HEK293 (cell line): ENCODE measurements around the gene PRDM9.
"Not testable (repeated sequence)": the region's sequence is repeated elsewhere in the genome, so short reads cannot be mapped to it uniquely, and the experiment has no call there.

Experiments used
- CTCF ChIA-PET: fragments of 350-600 bp; formaldehyde crosslinking; extraction: SDS; loops from one replicate; lab custom pipeline; 2021; ENCODE audit warnings: antibody characterized with exemption; lab: Yijun Ruan, JAX
- POLR2A ChIA-PET: fragments of 300-600 bp; formaldehyde crosslinking; extraction: SDS; loops from one replicate; lab custom pipeline; 2020; ENCODE audit warnings: antibody characterized with exemption, inconsistent platforms; lab: Yijun Ruan, JAX
- H3K27ac ChIP-seq: fragments of 200-500 bp; sonication (Bioruptor generic); 2 replicates; pipeline ENCODE4 v1.5.1; 2014; ENCODE audit warnings: low read depth, low read length, control low read depth, inconsistent platforms; ENCODE audit errors: extremely low read depth
- H3K36me3 ChIP-seq, 2 experiments: fragments of 200-500 bp in 1 of 2; sonication (Bioruptor generic) in 1 of 2; 1 replicate in 1 of 2; 2 replicates in 1 of 2; pipeline ENCODE4 v1.5.1; 2014 to 2017; ENCODE audit warnings: inconsistent platforms in 2 of 2, low read length in 2 of 2; ENCODE audit not compliant: control insufficient read depth in 2 of 2, insufficient read depth in 1 of 2
- H3K4me1 ChIP-seq: fragments of 200-500 bp; sonication (Bioruptor generic); 2 replicates; pipeline ENCODE4 v1.5.1; 2014; ENCODE audit warnings: mild to moderate bottlenecking, low read length, inconsistent platforms; ENCODE audit not compliant: control insufficient read depth, insufficient read depth
- H3K4me3 ChIP-seq: 2 replicates; pipeline ENCODE4 v1.5.1; 2011; ENCODE audit warnings: low read depth, mild to moderate bottlenecking, control low read depth, low read length, moderate library complexity
- H3K9me3 ChIP-seq: fragments of 200-500 bp; sonication (Bioruptor generic); 2 replicates; pipeline ENCODE4 v1.5.1; 2014; ENCODE audit warnings: low read depth, low read length, inconsistent platforms; ENCODE audit not compliant: control insufficient read depth, insufficient read depth
- BCL11B ChIP-seq: fragments of 450-650 bp; formaldehyde crosslinking; IDR thresholded peaks from 2 replicates; pipeline ENCODE4 v1.5.1; 2016; ENCODE audit warnings: low read depth, missing biosample characterization, missing genetic modification characterization
- ELK4 ChIP-seq: IDR thresholded peaks from 2 replicates; pipeline ENCODE4 v1.6.1; 2011; ENCODE audit warnings: mild to moderate bottlenecking, low read depth, low read length, borderline replicate concordance
- GLI2 ChIP-seq: fragments of 450-650 bp; formaldehyde crosslinking; IDR thresholded peaks from 2 replicates; pipeline ENCODE4; 2017; ENCODE audit warnings: missing biosample characterization, missing genetic modification characterization, low read depth, borderline replicate concordance
- KLF9 ChIP-seq: fragments of 450-650 bp; formaldehyde crosslinking; IDR thresholded peaks from 2 replicates; pipeline ENCODE4 v1.5.1; 2016; ENCODE audit warnings: missing biosample characterization, missing genetic modification characterization, low read depth
- MYNN ChIP-seq: fragments of 450-650 bp; formaldehyde crosslinking; IDR thresholded peaks from 2 replicates; pipeline ENCODE4 v1.5.1; 2016; ENCODE audit warnings: missing biosample characterization, missing genetic modification characterization, borderline replicate concordance
- OSR2 ChIP-seq: fragments of 450-650 bp; formaldehyde crosslinking; IDR thresholded peaks from 2 replicates; pipeline ENCODE4 v1.5.1; 2016; ENCODE audit warnings: missing biosample characterization, missing genetic modification characterization
- SCRT1 ChIP-seq: fragments of 450-650 bp; formaldehyde crosslinking; IDR thresholded peaks from 2 replicates; pipeline ENCODE4 v1.5.1; 2016; ENCODE audit warnings: missing biosample characterization, missing genetic modification characterization, borderline replicate concordance
- SP3 ChIP-seq: fragments of 450-650 bp; formaldehyde crosslinking; IDR thresholded peaks from 2 replicates; pipeline ENCODE4 v1.5.1; 2016; ENCODE audit warnings: missing biosample characterization, missing genetic modification characterization
- YY2 ChIP-seq: fragments of 450-650 bp; formaldehyde crosslinking; IDR thresholded peaks from 2 replicates; pipeline ENCODE4 v1.5.1; 2016; ENCODE audit warnings: missing biosample characterization, missing genetic modification characterization
- ZBTB17 ChIP-seq: fragments of 450-650 bp; formaldehyde crosslinking; IDR thresholded peaks from 2 replicates; pipeline ENCODE4 v1.5.1; 2016; ENCODE audit warnings: missing biosample characterization, missing genetic modification characterization
- ZBTB44 ChIP-seq: fragments of 450-650 bp; IDR thresholded peaks from 2 replicates; pipeline ENCODE4 v1.5.1; 2018; ENCODE audit warnings: missing biosample characterization, mild to moderate bottlenecking, missing genetic modification characterization
- ZBTB49 ChIP-seq: fragments of 450-650 bp; formaldehyde crosslinking; IDR thresholded peaks from 2 replicates; pipeline ENCODE4 v1.5.1; 2016; ENCODE audit warnings: missing biosample characterization, missing genetic modification characterization, low read depth
- ZBTB7A ChIP-seq: fragments of 450-650 bp; formaldehyde crosslinking; IDR thresholded peaks from 2 replicates; pipeline ENCODE4 v1.5.1; 2016; ENCODE audit warnings: low read depth, missing biosample characterization, missing genetic modification characterization
- ZBTB8A ChIP-seq: fragments of 450-650 bp; formaldehyde crosslinking; IDR thresholded peaks from 2 replicates; pipeline ENCODE4 v1.5.1; 2016; ENCODE audit warnings: missing biosample characterization, missing genetic modification characterization
- ZFP3 ChIP-seq: fragments of 450-650 bp; formaldehyde crosslinking; IDR thresholded peaks from 2 replicates; pipeline ENCODE4 v1.5.1; 2016; ENCODE audit warnings: low read depth, missing biosample characterization, missing genetic modification characterization
- ZFP69B ChIP-seq: fragments of 450-650 bp; formaldehyde crosslinking; IDR thresholded peaks from 2 replicates; pipeline ENCODE4 v1.5.1; 2016; ENCODE audit warnings: missing biosample characterization, missing genetic modification characterization
- ZNF146 ChIP-seq: fragments of 450-650 bp; formaldehyde crosslinking; IDR thresholded peaks from 2 replicates; pipeline ENCODE4 v1.5.1; 2016; ENCODE audit warnings: missing biosample characterization, missing genetic modification characterization
- ZNF148 ChIP-seq: fragments of 450-650 bp; formaldehyde crosslinking; IDR thresholded peaks from 2 replicates; pipeline ENCODE4 v1.5.0; 2017; ENCODE audit warnings: missing biosample characterization, missing genetic modification characterization, borderline replicate concordance
- ZNF221 ChIP-seq: fragments of 450-650 bp; formaldehyde crosslinking; IDR thresholded peaks from 2 replicates; pipeline ENCODE4 v1.5.1; 2017; ENCODE audit warnings: missing biosample characterization, missing genetic modification characterization, borderline replicate concordance
- ZNF223 ChIP-seq: fragments of 450-650 bp; formaldehyde crosslinking; IDR thresholded peaks from 2 replicates; pipeline ENCODE4 v1.5.1; 2016; ENCODE audit warnings: missing biosample characterization, missing genetic modification characterization
- ZNF292 ChIP-seq: fragments of 450-650 bp; formaldehyde crosslinking; IDR thresholded peaks from 2 replicates; pipeline ENCODE4 v1.5.1; 2016; ENCODE audit warnings: low read depth, missing biosample characterization, missing genetic modification characterization, borderline replicate concordance
- ZNF521 ChIP-seq: fragments of 450-650 bp; formaldehyde crosslinking; IDR thresholded peaks from 2 replicates; pipeline ENCODE4 v1.5.1; 2017; ENCODE audit warnings: missing biosample characterization, mild to moderate bottlenecking, missing genetic modification characterization
- ZNF785 ChIP-seq: fragments of 450-650 bp; formaldehyde crosslinking; IDR thresholded peaks from 2 replicates; pipeline ENCODE4 v1.5.1; 2016; ENCODE audit warnings: missing biosample characterization, missing genetic modification characterization
- ZNF843 ChIP-seq: fragments of 450-650 bp; formaldehyde crosslinking; IDR thresholded peaks from 2 replicates; pipeline ENCODE4 v1.5.1; 2016; ENCODE audit warnings: missing biosample characterization, missing genetic modification characterization
- TF ChIP-seq, protein P1 (sequence below): fragments of 450-650 bp; formaldehyde crosslinking; IDR thresholded peaks from 2 replicates; pipeline ENCODE4 v1.5.1; 2016; ENCODE audit warnings: missing biosample characterization, missing genetic modification characterization

Gene PRDM9

DNA sequence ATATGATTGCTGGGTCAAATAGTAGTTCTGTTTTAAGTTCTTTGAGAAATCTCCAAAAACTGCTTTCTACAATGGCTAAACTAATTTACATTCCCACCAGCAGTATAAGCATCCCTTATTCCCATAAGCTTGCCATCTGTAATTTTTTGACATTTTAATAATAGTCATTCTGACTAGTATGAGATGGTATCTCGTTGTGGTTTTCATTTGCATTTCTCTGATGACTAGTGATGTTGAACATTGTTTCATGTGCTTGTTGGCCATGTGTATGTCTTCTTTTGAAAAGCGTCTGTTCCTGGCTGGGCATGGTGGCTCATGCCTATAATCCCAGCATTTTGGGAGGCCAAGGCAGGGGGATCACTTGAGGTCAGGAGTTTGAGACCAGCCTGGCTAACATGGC, 21.2 kb upstream of the PRDM9 start:
- CTCF ChIA-PET, H3K36me3 ChIP-seq, H3K27ac ChIP-seq, POLR2A ChIA-PET, H3K4me3 ChIP-seq, H3K4me1 ChIP-seq, H3K9me3 ChIP-seq: not testable (repeated sequence)

DNA sequence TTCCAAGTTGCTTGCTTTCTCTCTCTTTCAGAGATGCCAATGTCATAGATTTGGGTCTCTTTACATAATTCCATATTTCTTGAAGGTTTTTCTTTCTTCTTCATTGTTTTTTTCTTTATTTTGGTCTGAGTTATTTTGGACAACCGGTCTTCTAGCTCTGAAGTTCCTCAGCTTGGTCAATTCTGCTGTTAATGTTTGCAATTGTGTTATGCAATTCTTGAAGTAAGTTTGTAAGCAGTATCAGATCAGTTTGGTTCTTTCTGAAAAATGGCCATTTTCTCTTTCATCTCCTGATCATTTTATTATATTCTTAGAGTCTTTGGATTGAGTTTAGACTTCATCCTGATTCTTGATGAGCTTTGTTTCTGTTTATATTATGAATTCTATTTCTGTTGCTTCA, 16.4 kb upstream of the PRDM9 start:
- TF ChIP-seq ZBTB17 (tag by site-specific recombination) (no peak), YY2 (tag by site-specific recombination) (no peak), ZNF292 (no peak), ZNF146 (tag by site-specific recombination) (no peak), BCL11B (no peak), MYNN (tag by site-specific recombination) (no peak), ZNF843 (no peak), ZBTB44 (tag by site-specific recombination) (no peak), SCRT1 (no peak), ZNF785 (tag by site-specific recombination) (no peak), ZNF221 (tag by site-specific recombination) (no peak), SP3 (no peak), GLI2 (no peak), ZNF223 (tag by site-specific recombination) (no peak)
- TF ChIP-seq, protein P1, sequence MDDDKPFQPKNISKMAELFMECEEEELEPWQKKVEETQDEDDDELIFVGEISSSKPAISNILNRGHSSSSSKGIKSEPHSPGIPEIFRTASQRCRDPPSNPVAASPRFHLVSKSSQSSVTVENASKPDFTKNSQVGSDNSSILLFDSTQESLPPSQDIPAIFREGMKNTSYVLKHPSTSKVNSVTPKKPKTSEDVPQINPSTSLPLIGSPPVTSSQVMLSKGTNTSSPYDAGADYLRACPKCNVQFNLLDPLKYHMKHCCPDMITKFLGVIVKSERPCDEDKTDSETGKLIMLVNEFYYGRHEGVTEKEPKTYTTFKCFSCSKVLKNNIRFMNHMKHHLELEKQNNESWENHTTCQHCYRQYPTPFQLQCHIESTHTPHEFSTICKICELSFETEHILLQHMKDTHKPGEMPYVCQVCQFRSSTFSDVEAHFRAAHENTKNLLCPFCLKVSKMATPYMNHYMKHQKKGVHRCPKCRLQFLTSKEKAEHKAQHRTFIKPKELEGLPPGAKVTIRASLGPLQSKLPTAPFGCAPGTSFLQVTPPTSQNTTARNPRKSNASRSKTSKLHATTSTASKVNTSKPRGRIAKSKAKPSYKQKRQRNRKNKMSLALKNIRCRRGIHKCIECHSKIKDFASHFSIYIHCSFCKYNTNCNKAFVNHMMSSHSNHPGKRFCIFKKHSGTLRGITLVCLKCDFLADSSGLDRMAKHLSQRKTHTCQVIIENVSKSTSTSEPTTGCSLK: no peak
- no peaks in the 10 kb centered on the region for H3K4me1 ChIP-seq
- no peak overlapping the region for H3K27ac ChIP-seq
- H3K4me3 ChIP-seq: no peak overlapping the region
- no peaks in the 10 kb centered on the region for H3K36me3 ChIP-seq
- H3K9me3 ChIP-seq: no peaks in the 10 kb centered on the region
- ChIA-PET POLR2A (no interaction called here), CTCF (interaction anchor here (0.6 kb wide), 1 partner anchor 282 kb away, joined by 3 read pairs; no protein-coding TSS in a partner anchor)

DNA sequence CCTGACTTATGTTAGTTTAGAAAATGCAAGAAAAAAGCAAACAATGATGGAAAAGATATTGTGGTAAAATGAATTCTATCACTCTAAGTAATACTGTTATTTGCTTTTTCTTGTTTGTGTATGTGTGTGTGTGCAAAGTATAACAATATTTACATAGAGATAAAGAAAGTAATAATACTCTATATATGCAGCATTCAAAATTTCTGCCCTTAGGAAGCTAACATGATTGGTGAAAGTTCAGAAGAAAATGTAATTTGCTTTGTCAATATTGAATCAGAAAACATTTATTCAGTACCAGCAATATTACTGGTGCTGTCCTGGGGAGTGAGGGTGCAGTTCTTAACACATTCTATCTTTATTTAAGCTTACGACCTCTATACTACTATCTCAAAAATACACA, 12.9 kb upstream of the PRDM9 start:
- POLR2A ChIA-PET: no interaction called here
- H3K9me3 ChIP-seq: no peaks in the 10 kb centered on the region
- CTCF ChIA-PET: interaction anchor here (0.7 kb wide), 1 partner anchor 285 kb away, joined by 3 read pairs; no protein-coding TSS in a partner anchor
- no peak overlapping the region for H3K4me3 ChIP-seq
- no peaks in the 10 kb centered on the region for H3K4me1 ChIP-seq
- no peaks in the 10 kb centered on the region for H3K36me3 ChIP-seq
- TF ChIP-seq ELK4 (no peak), ZBTB7A (tag by site-specific recombination) (no peak), ZFP69B (no peak), ZBTB8A (tag by site-specific recombination) (no peak), KLF9 (no peak), ZNF148 (tag by site-specific recombination) (no peak), ZNF521 (no peak), OSR2 (tag by site-specific recombination) (no peak), ZBTB49 (tag by site-specific recombination) (no peak), ZFP3 (tag by site-specific recombination) (no peak)
- no peak overlapping the region for H3K27ac ChIP-seq
